Heart right ventricle (tissue), 16 donors: ENCODE data around the gene PBOV1. TPM values are rescaled to one million over a fixed set of nuclear protein-coding genes. Genes with fewer than 3 reads are reported as not detected.
A peak's percentile ranks its signal among the peaks of the same experiment; 100 is the strongest.

Experiments used
- ATAC-seq, 8 donors: fragments of 200-7000 bp; cut with Tn5 transposase; one replicate each; pipeline ENCODE4 v1.9.1; 2020; ENCODE audit warnings: mild to moderate bottlenecking in 8 of 8, moderate library complexity in 8 of 8, moderate number of reproducible peaks in 1 of 8
- DNase-seq, 2 donors: peaks; one replicate each; pipeline ENCODE4 v3.0.0-alpha.2; 2020
- H3K27ac ChIP-seq, 10 donors: fragments of 200-600 bp; sonication (generic) in 2 of 10; one replicate each; pipeline versions ENCODE4 v1.5.0 to v1.8.0; 2020 to 2022; ENCODE audit warnings: mild to moderate bottlenecking in 3 of 10
- H3K27me3 ChIP-seq, 7 donors: fragments of 200-600 bp; one replicate each; pipeline ENCODE4 v1.8.0; 2021 to 2022; ENCODE audit warnings: mild to moderate bottlenecking in 2 of 7
- H3K36me3 ChIP-seq, 9 donors: fragments of 200-600 bp; sonication (generic) in 1 of 9; one replicate each; pipeline versions ENCODE4 v1.5.0 to v1.8.0; 2020 to 2022; ENCODE audit warnings: mild to moderate bottlenecking in 2 of 9
- H3K4me1 ChIP-seq, 9 donors: fragments of 200-600 bp; sonication (generic) in 1 of 9; one replicate each; pipeline versions ENCODE4 v1.5.0 to v1.8.0; 2020 to 2022; ENCODE audit warnings: mild to moderate bottlenecking in 4 of 9
- H3K4me3 ChIP-seq, 10 donors: fragments of 200-600 bp; sonication (generic) in 2 of 10; one replicate each; pipeline versions ENCODE4 v1.5.0 to v1.8.0; 2020 to 2022; ENCODE audit warnings: mild to moderate bottlenecking in 7 of 10, moderate library complexity in 2 of 10
- H3K9me3 ChIP-seq, 11 donors: fragments of 200-600 bp in 10 of 11; sonication (generic) in 2 of 11; one replicate each; pipeline versions ENCODE4 v1.5.0 to v1.8.0; 2013 to 2022; ENCODE audit warnings: mild to moderate bottlenecking in 2 of 11, control low read depth in 1 of 11, moderate library complexity in 1 of 11
- WGBS, 2 donors: extraction: QIAGEN DNeasy Blood & Tissue Kit; methylation state at CpG; one replicate each; pipeline ENCODE4 v1.1.7; 2013; ENCODE audit warnings: inconsistent platforms in 1 of 2; 5-methylcytosine and 5-hydroxymethylcytosine counted together
- intact Hi-C, 10 donors: fragments of 100-400 bp; cut with DNase I; formaldehyde crosslinking; loops; one replicate each; pipeline versions ENCODE4 v1.11.1 to v1.14.2; 2022
- polyA plus RNA-seq, 2 donors: library from polyadenylated mRNA; stranded (reverse); fragments of 200-250 nt; gene quantifications; one replicate each; pipeline ENCODE4 v1.2.3, GENCODE V29; 2013
- total RNA-seq, 10 donors: library from RNA; stranded (reverse); fragmentation: NEBNext Ultra II Directional in 3 of 10; extraction: Animal tissue kit (Norgen Biotek cat#: 25700) in 3 of 10; gene quantifications; one replicate each; pipeline versions ENCODE4 v1.2.1 to v1.2.4, GENCODE V29; 2021 to 2023
- TF ChIP-seq, protein P1 (sequence below), 9 donors: fragments of 200-600 bp; sonication (generic) in 2 of 9; IDR thresholded peaks; one replicate each; pipeline versions ENCODE4 v1.5.0 to v1.8.0; 2021 to 2022; ENCODE audit warnings: antibody characterized with exemption in 9 of 9, mild to moderate bottlenecking in 5 of 9, moderate library complexity in 1 of 9
- donor health status: Arrhythmogenic right ventricular cardiomyopathy.
- donor health status: ischemic (EF 13 %, LVEDD 7.1; RV severe dilation, severe dysfunction).
- donor health status: healthy with polysubstance abuse.
- donor health status: DM: no; HTN: yes; CAD: no.
- donor health status: DM: no; HTN: no; CAD: no.
- donor health status: ischemic (EF 25% LVEDD 6.9; RV normal size, moderate dysfunction).
- donor health status: ischemic (EF 25% LVEDD 5.7; RV mildly dilated, moderate dysfunction).
- donor health status: healthy.
- donor health status: DM: yes; HTN: yes; CAD: no.
- donor health status: Ischemic cardiomyopathy.
- donor health status: ischemic (EF 35%, LVEDD 5.7; RV mildly dilated, moderate dysfunction).
- donor health status: nonischemic (EF 11% LVEDD 7.7; RV severe dilation, severe dysfunction).
- donor health status: DM: yes; HTN: yes; CAD: no.
- donor health status: PGD.
- donor health status: ischemic (EF 29% LVEDD 5.4; RV normal size, mild dysfunction).
- donor health status: nonischemic (EF 23%, LVEDD 6.1; RV moderate dilation, normal function).

PBOV1 gene
- total and polyA plus RNA-seq, 12 donors: not detected

- Histone ChIP-seq H3K36me3 (no peaks in the 10 kb centered on the region), H3K9me3 (no peaks in the 10 kb centered on the region), H3K27ac (peak overlapping the region in 6 of 10 donors; percentile 48 to 69 (median 60)), H3K4me3 (no peak overlapping the region), H3K27me3 (no peaks in the 10 kb centered on the region), H3K4me1 (peaks cover 0 to 14% (median 7%) of the 10 kb centered on the region in 9 donors)
- WGBS, 2 donors: 33 to 46% methylated on average over 5 of the region's 5 CpGs
- intact Hi-C loops: no loop called here
- TF ChIP-seq, protein P1, sequence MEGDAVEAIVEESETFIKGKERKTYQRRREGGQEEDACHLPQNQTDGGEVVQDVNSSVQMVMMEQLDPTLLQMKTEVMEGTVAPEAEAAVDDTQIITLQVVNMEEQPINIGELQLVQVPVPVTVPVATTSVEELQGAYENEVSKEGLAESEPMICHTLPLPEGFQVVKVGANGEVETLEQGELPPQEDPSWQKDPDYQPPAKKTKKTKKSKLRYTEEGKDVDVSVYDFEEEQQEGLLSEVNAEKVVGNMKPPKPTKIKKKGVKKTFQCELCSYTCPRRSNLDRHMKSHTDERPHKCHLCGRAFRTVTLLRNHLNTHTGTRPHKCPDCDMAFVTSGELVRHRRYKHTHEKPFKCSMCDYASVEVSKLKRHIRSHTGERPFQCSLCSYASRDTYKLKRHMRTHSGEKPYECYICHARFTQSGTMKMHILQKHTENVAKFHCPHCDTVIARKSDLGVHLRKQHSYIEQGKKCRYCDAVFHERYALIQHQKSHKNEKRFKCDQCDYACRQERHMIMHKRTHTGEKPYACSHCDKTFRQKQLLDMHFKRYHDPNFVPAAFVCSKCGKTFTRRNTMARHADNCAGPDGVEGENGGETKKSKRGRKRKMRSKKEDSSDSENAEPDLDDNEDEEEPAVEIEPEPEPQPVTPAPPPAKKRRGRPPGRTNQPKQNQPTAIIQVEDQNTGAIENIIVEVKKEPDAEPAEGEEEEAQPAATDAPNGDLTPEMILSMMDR (IDR thresholded peaks at IDR 0.05): no peak
- peak in 7 of 8 donors; percentile 43 to 90 (median 82) for ATAC-seq
- DNase-seq: no peak
Measured at GRCh38 chr6:138205437-138206094, 12.7 kb downstream of the PBOV1 start.

- H3K4me3 ChIP-seq: no peak overlapping the region
- peak overlapping the region in 1 of 10 donors; percentile 48 for H3K27ac ChIP-seq
- no peak for DNase-seq
- H3K9me3 ChIP-seq: no peaks in the 10 kb centered on the region
- H3K4me1 ChIP-seq: peaks cover 0 to 14% (median 7%) of the 10 kb centered on the region in 9 donors
- H3K36me3 ChIP-seq: no peaks in the 10 kb centered on the region
- 84 to 89% methylated on average over 4 of the region's 4 CpGs for WGBS, 2 donors
- intact Hi-C loops: no loop called here
- no peaks in the 10 kb centered on the region for H3K27me3 ChIP-seq
- ATAC-seq: no peak
- TF ChIP-seq, protein P1 (IDR thresholded peaks at IDR 0.05): no peak
Measured at GRCh38 chr6:138204792-138205384, 13.4 kb downstream of the PBOV1 start.

DNA sequence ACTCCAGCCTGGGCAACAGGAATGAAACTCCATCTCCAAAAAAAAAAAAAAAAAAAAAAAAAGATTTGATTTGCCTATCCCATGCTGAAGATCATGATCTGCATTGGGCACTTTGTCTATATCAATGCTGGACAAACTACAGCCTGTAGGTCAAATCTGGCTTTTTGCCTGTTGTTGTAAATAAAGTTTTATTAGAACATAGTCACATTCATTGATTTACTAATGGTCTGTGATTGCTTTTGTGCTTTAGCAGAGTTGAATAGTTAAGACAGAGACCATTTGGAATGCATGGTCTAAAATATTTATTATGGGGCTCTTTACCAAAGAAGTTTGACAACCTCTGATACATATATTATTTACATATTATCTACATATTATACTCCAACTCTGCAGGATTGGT lies 14.0 kb downstream of the PBOV1 start:
- Histone ChIP-seq H3K9me3 (no peaks in the 10 kb centered on the region), H3K4me1 (peaks cover 0 to 14% (median 7%) of the 10 kb centered on the region in 9 donors), H3K36me3 (no peaks in the 10 kb centered on the region), H3K4me3 (no peak overlapping the region), H3K27me3 (no peaks in the 10 kb centered on the region), H3K27ac (no peak overlapping the region)
- TF ChIP-seq, protein P1 (IDR thresholded peaks at IDR 0.05): no peak
- intact Hi-C loops: no loop called here
- no peak for DNase-seq
- no peak for ATAC-seq

DNA sequence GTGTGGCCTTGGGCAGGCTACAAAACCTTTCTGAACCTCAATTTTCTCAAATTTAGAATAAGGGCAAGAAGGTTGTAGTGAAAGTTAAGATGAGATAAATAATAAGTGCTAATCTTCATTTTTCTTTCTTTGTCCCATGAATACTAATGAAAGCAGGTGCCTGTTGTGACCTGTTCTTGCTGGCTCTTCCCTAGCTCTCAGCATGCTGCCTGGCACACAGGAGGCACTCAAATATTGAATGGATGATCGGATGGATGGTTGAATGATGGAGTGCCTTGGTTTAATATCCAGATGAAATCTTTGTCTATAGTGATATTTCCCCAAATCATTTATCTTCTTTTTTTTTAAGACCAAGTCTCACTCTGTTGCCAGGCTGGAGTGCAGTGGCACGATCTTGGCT lies 15.0 kb downstream of the PBOV1 start:
- ATAC-seq: no peak
- 88 to 95% methylated on average over 2 of the region's 2 CpGs for WGBS, 2 donors
- H3K9me3 ChIP-seq: no peaks in the 10 kb centered on the region

More for the DNA sequence above, 15.0 kb downstream of the PBOV1 start:
- no peak for DNase-seq
- H3K4me3 ChIP-seq: no peak overlapping the region
- TF ChIP-seq, protein P1 (IDR thresholded peaks at IDR 0.05): no peak
- H3K36me3 ChIP-seq: no peaks in the 10 kb centered on the region
- H3K4me1 ChIP-seq: peaks cover 0 to 14% (median 7%) of the 10 kb centered on the region in 9 donors
- no peak overlapping the region for H3K27ac ChIP-seq
- intact Hi-C loops: no loop called here
- no peaks in the 10 kb centered on the region for H3K27me3 ChIP-seq
